SK-N-SH (cell line): ENCODE results near the gene CD248.

Experiments used
- EP300 ChIP-seq, 2 experiments: IDR thresholded peaks; 2 replicates each; pipeline versions ENCODE4 v1.4.0 to v1.6.1; 2012; ENCODE audit warnings: borderline replicate concordance in 1 of 2, low read depth in 1 of 2, low read length in 1 of 2
- GABPA ChIP-seq: IDR thresholded peaks from 2 replicates; pipeline ENCODE4 v1.4.0; 2012; ENCODE audit warnings: low read depth, mild to moderate bottlenecking
- MXI1 ChIP-seq: IDR thresholded peaks from 2 replicates; pipeline ENCODE4 v1.6.1; 2012; ENCODE audit warnings: mild to moderate bottlenecking, low read depth, low read length, improper control_type of control experiment
- NRF1 ChIP-seq: IDR thresholded peaks from 2 replicates; pipeline ENCODE4 v1.6.1; 2012; ENCODE audit warnings: low read depth, mild to moderate bottlenecking, low read length
- POLR2AphosphoS5 ChIP-seq: IDR thresholded peaks from 2 replicates; pipeline ENCODE4 v1.6.1; 2012; ENCODE audit warnings: low read depth, low read length
- RCOR1 ChIP-seq: fragments of 150-350 bp; IDR thresholded peaks from 2 replicates; pipeline ENCODE4 v1.6.1; 2017; ENCODE audit warnings: antibody characterized with exemption, low read length
- RFX5 ChIP-seq: IDR thresholded peaks from 2 replicates; pipeline ENCODE4 v1.6.1; 2012; ENCODE audit warnings: mild to moderate bottlenecking, improper control_type of control experiment, low read length
- SMC3 ChIP-seq: IDR thresholded peaks from 2 replicates; pipeline ENCODE4 v1.6.1; 2012; ENCODE audit warnings: low read depth, low read length, improper control_type of control experiment
- TF ChIP-seq, protein P1 (sequence below): IDR thresholded peaks from 2 replicates; pipeline ENCODE4 v1.4.0; 2012; ENCODE audit warnings: low read depth
- TF ChIP-seq, protein P2 (sequence below): fragments of 200-600 bp; sonication (generic); IDR thresholded peaks from 2 replicates; pipeline ENCODE4 v1.6.1; 2017; ENCODE audit warnings: antibody characterized with exemption, mild to moderate bottlenecking, moderate library complexity
- TF ChIP-seq, protein P3 (sequence below): fragments of 150-350 bp; IDR thresholded peaks from 2 replicates; pipeline ENCODE4 v1.6.1; 2017; ENCODE audit warnings: antibody characterized with exemption, low read length, low read depth, borderline replicate concordance

DNA sequence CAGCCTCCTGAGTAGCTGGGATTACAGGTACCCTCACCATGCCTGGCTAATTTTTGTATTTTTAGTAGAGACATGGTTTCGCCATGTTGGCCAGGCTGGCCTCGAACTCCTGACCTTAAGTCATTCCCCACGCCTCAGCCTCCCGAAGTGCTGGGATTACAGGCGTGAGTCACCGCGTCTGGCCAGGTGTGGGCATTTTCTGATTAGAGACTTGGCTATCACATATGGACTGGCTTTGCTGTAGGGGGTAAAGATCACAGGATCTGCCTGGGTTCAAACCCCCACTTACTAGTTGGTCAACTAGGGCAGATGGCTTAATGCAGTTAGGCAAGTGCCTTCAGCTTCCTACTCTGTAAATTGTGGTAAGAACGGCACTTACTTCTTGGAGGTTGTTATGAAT is 6.5 kb downstream of the CD248 start:
- no peak for TF ChIP-seq SMC3
- TF ChIP-seq, protein P1, sequence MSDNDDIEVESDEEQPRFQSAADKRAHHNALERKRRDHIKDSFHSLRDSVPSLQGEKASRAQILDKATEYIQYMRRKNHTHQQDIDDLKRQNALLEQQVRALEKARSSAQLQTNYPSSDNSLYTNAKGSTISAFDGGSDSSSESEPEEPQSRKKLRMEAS, result no peak
- TF ChIP-seq, protein P2, sequence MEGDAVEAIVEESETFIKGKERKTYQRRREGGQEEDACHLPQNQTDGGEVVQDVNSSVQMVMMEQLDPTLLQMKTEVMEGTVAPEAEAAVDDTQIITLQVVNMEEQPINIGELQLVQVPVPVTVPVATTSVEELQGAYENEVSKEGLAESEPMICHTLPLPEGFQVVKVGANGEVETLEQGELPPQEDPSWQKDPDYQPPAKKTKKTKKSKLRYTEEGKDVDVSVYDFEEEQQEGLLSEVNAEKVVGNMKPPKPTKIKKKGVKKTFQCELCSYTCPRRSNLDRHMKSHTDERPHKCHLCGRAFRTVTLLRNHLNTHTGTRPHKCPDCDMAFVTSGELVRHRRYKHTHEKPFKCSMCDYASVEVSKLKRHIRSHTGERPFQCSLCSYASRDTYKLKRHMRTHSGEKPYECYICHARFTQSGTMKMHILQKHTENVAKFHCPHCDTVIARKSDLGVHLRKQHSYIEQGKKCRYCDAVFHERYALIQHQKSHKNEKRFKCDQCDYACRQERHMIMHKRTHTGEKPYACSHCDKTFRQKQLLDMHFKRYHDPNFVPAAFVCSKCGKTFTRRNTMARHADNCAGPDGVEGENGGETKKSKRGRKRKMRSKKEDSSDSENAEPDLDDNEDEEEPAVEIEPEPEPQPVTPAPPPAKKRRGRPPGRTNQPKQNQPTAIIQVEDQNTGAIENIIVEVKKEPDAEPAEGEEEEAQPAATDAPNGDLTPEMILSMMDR, result no peak
- no peak for TF ChIP-seq RCOR1
- TF ChIP-seq NRF1, result no peak
- TF ChIP-seq MXI1, result no peak
- TF ChIP-seq POLR2AphosphoS5, result no peak
- no peak for TF ChIP-seq RFX5
- TF ChIP-seq, protein P3, sequence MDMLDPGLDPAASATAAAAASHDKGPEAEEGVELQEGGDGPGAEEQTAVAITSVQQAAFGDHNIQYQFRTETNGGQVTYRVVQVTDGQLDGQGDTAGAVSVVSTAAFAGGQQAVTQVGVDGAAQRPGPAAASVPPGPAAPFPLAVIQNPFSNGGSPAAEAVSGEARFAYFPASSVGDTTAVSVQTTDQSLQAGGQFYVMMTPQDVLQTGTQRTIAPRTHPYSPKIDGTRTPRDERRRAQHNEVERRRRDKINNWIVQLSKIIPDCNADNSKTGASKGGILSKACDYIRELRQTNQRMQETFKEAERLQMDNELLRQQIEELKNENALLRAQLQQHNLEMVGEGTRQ, result no peak
- no peak for TF ChIP-seq EP300 (IDR thresholded peaks at IDR 0.05; ENCODE audit: borderline replicate concordance in 1 of 2, low read depth in 1 of 2, low read length in 1 of 2)
- no peak for TF ChIP-seq GABPA
